H1 (cell line): ENCODE measurements around the gene PRKAR1B. TPM values are rescaled to one million over a fixed set of nuclear protein-coding genes. Genes with fewer than 3 reads are reported as not detected.

ENCODE experiments used
- CEBPB ChIP-seq: IDR thresholded peaks from 2 replicates; pipeline ENCODE4 v1.6.1; 2012; ENCODE audit warnings: low read depth, low read length
- HDAC2 ChIP-seq, 2 experiments: fragments of 300-600 bp in 1 of 2; sonication (generic) in 1 of 2; IDR thresholded peaks; 2 replicates each; pipeline ENCODE4 v1.6.1; 2011 to 2012; ENCODE audit warnings: low read depth in 2 of 2, low read length in 2 of 2, mild to moderate bottlenecking in 2 of 2, moderate library complexity in 2 of 2, borderline replicate concordance in 1 of 2, inconsistent platforms in 1 of 2
- HDAC6 ChIP-seq: IDR thresholded peaks from one replicate; pipeline ENCODE4 v1.7.1; 2012; ENCODE audit warnings: low read depth, mild to moderate bottlenecking, inconsistent platforms, low read length, moderate library complexity
- NANOG ChIP-seq: IDR thresholded peaks from 2 replicates; pipeline ENCODE4 v1.6.1; 2011; ENCODE audit warnings: low read length, low read depth, mild to moderate bottlenecking, inconsistent platforms; ENCODE audit not compliant: insufficient read depth, poor library complexity, severe bottlenecking
- RXRA ChIP-seq: IDR thresholded peaks from 2 replicates; pipeline ENCODE4 v1.6.1; 2011; ENCODE audit warnings: low read depth, mild to moderate bottlenecking, low read length, moderate library complexity; ENCODE audit not compliant: insufficient read depth
- SAP30 ChIP-seq: fragments of 300-600 bp; sonication (generic); IDR thresholded peaks from 2 replicates; pipeline ENCODE4 v1.7.1; 2012; ENCODE audit warnings: low read length, moderate library complexity, mild to moderate bottlenecking, inconsistent platforms; ENCODE audit not compliant: insufficient read depth, insufficient replicate concordance
- SP1 ChIP-seq: IDR thresholded peaks from 2 replicates; pipeline ENCODE4 v1.6.1; 2011; ENCODE audit warnings: low read depth, low read length
- TCF12 ChIP-seq: IDR thresholded peaks from 2 replicates; pipeline ENCODE4 v1.6.1; 2011; ENCODE audit warnings: low read depth, mild to moderate bottlenecking, low read length
- polyA plus RNA-seq, 7 experiments: library from polyadenylated mRNA; depleted of rRNA in 3 of 7; stranded (reverse) in 5 of 7; unstranded in 2 of 7; fragments of >200 nt in 5 of 7; fragments of 200-250 nt in 2 of 7; gene quantifications; 1 replicate in 5 of 7; 2 replicates in 1 of 7; 4 replicates in 1 of 7; pipeline versions ENCODE4 v1.2.1 to v1.2.3, GENCODE V29; 2011 to 2013; ENCODE audit warnings: missing spikeins in 2 of 7, mixed read lengths in 2 of 7
- total RNA-seq: library from RNA; stranded (reverse); fragmentation: NEBNext Ultra II Directional; extraction: Animal tissue kit (Norgen Biotek cat#: 25700); gene quantifications from 2 replicates; pipeline ENCODE4 v1.2.1, GENCODE V29; 2021
- TF ChIP-seq, protein P1 (sequence below): fragments of 300-600 bp; sonication (generic); IDR thresholded peaks from 2 replicates; pipeline ENCODE4 v1.7.1; 2012; ENCODE audit warnings: low read length, moderate library complexity, mild to moderate bottlenecking, inconsistent platforms; ENCODE audit not compliant: insufficient replicate concordance
- TF ChIP-seq, protein P2 (sequence below): IDR thresholded peaks from 2 replicates; pipeline ENCODE4 v1.6.1; 2012; ENCODE audit warnings: inconsistent platforms

The PRKAR1B gene
- total and polyA plus RNA-seq, 2 of the 8 experiments (the other 6 are each of a cell fraction or from before 2014, with no cell fraction given) = 12.3 to 55.7 TPM

- TF ChIP-seq, protein P1, sequence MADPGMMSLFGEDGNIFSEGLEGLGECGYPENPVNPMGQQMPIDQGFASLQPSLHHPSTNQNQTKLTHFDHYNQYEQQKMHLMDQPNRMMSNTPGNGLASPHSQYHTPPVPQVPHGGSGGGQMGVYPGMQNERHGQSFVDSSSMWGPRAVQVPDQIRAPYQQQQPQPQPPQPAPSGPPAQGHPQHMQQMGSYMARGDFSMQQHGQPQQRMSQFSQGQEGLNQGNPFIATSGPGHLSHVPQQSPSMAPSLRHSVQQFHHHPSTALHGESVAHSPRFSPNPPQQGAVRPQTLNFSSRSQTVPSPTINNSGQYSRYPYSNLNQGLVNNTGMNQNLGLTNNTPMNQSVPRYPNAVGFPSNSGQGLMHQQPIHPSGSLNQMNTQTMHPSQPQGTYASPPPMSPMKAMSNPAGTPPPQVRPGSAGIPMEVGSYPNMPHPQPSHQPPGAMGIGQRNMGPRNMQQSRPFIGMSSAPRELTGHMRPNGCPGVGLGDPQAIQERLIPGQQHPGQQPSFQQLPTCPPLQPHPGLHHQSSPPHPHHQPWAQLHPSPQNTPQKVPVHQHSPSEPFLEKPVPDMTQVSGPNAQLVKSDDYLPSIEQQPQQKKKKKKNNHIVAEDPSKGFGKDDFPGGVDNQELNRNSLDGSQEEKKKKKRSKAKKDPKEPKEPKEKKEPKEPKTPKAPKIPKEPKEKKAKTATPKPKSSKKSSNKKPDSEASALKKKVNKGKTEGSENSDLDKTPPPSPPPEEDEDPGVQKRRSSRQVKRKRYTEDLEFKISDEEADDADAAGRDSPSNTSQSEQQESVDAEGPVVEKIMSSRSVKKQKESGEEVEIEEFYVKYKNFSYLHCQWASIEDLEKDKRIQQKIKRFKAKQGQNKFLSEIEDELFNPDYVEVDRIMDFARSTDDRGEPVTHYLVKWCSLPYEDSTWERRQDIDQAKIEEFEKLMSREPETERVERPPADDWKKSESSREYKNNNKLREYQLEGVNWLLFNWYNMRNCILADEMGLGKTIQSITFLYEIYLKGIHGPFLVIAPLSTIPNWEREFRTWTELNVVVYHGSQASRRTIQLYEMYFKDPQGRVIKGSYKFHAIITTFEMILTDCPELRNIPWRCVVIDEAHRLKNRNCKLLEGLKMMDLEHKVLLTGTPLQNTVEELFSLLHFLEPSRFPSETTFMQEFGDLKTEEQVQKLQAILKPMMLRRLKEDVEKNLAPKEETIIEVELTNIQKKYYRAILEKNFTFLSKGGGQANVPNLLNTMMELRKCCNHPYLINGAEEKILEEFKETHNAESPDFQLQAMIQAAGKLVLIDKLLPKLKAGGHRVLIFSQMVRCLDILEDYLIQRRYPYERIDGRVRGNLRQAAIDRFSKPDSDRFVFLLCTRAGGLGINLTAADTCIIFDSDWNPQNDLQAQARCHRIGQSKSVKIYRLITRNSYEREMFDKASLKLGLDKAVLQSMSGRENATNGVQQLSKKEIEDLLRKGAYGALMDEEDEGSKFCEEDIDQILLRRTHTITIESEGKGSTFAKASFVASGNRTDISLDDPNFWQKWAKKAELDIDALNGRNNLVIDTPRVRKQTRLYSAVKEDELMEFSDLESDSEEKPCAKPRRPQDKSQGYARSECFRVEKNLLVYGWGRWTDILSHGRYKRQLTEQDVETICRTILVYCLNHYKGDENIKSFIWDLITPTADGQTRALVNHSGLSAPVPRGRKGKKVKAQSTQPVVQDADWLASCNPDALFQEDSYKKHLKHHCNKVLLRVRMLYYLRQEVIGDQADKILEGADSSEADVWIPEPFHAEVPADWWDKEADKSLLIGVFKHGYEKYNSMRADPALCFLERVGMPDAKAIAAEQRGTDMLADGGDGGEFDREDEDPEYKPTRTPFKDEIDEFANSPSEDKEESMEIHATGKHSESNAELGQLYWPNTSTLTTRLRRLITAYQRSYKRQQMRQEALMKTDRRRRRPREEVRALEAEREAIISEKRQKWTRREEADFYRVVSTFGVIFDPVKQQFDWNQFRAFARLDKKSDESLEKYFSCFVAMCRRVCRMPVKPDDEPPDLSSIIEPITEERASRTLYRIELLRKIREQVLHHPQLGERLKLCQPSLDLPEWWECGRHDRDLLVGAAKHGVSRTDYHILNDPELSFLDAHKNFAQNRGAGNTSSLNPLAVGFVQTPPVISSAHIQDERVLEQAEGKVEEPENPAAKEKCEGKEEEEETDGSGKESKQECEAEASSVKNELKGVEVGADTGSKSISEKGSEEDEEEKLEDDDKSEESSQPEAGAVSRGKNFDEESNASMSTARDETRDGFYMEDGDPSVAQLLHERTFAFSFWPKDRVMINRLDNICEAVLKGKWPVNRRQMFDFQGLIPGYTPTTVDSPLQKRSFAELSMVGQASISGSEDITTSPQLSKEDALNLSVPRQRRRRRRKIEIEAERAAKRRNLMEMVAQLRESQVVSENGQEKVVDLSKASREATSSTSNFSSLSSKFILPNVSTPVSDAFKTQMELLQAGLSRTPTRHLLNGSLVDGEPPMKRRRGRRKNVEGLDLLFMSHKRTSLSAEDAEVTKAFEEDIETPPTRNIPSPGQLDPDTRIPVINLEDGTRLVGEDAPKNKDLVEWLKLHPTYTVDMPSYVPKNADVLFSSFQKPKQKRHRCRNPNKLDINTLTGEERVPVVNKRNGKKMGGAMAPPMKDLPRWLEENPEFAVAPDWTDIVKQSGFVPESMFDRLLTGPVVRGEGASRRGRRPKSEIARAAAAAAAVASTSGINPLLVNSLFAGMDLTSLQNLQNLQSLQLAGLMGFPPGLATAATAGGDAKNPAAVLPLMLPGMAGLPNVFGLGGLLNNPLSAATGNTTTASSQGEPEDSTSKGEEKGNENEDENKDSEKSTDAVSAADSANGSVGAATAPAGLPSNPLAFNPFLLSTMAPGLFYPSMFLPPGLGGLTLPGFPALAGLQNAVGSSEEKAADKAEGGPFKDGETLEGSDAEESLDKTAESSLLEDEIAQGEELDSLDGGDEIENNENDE = no peak
- TF ChIP-seq TCF12 (no peak), HDAC2 (IDR thresholded peaks at IDR 0.05; ENCODE audit: borderline replicate concordance in 1 of 2, low read depth in 2 of 2, low read length in 2 of 2) (no peak), SP1 (no peak), CEBPB (no peak), HDAC6 (no peak), RXRA (no peak), NANOG (no peak), SAP30 (no peak)
- TF ChIP-seq, protein P2, sequence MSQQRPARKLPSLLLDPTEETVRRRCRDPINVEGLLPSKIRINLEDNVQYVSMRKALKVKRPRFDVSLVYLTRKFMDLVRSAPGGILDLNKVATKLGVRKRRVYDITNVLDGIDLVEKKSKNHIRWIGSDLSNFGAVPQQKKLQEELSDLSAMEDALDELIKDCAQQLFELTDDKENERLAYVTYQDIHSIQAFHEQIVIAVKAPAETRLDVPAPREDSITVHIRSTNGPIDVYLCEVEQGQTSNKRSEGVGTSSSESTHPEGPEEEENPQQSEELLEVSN = no peak
Observed at GRCh38 chr7:528451-528850, 198.6 kb downstream of the PRKAR1B start (continued).
